GM13976 (cell line): ENCODE data around the gene TNNT2.
A peak's percentile ranks its signal among the peaks of the same experiment; 100 is the strongest.

ENCODE experiments used
- DNase-seq: peaks from one replicate; pipeline ENCODE4 v3.0.0; 2012; ENCODE audit warnings: low spot score
- CTCF ChIP-seq: IDR thresholded peaks from 2 replicates; pipeline ENCODE4 v1.5.1; 2012; ENCODE audit warnings: borderline replicate concordance, mild to moderate bottlenecking; ENCODE audit not compliant: insufficient read depth; ENCODE audit errors: extremely low read depth, missing control alignments, control extremely low read depth
- in situ Hi-C: fragments of 300-500 bp; cut with MboI; formaldehyde crosslinking; loops from one replicate; pipeline ENCODE4 v1.12.0; 2022; ENCODE audit warnings: low sequenced_read_pairs, mixed read lengths, inconsistent platforms; ENCODE audit not compliant: unreplicated experiment

Gene TNNT2

GRCh38 chr1:201381130-201381529 is 3.6 kb upstream of the TNNT2 start:
- in situ Hi-C loops: no loop called here
- TF ChIP-seq CTCF: no peak
- no peak for DNase-seq

GRCh38 chr1:201379733-201380242 is 2.3 kb upstream of the TNNT2 start:
- no peak for TF ChIP-seq CTCF
- in situ Hi-C loops: no loop called here

GRCh38 chr1:201378804-201379203 is 1.3 kb upstream of the TNNT2 start:
- in situ Hi-C loops: no loop called here
- no peak for TF ChIP-seq CTCF

More at GRCh38 chr1:201379733-201380242, 2.3 kb upstream of the TNNT2 start:
- DNase-seq: no peak

GRCh38 chr1:201376464-201377374 is 761 bp downstream of the TNNT2 start:
- DNase-seq: peak; percentile 75
- peak; percentile 9 for TF ChIP-seq CTCF
- in situ Hi-C loops: no loop called here

More at GRCh38 chr1:201378804-201379203, 1.3 kb upstream of the TNNT2 start:
- DNase-seq: no peak

- no peak for TF ChIP-seq CTCF
- in situ Hi-C loops: no loop called here
- DNase-seq: no peak
These were observed 1.4 kb downstream of the TNNT2 start for GRCh38 chr1:201376107-201376463.

- in situ Hi-C loops: no loop called here
- DNase-seq: no peak
- no peak for TF ChIP-seq CTCF
These were observed 2.3 kb downstream of the TNNT2 start for GRCh38 chr1:201375169-201375568.
